ENCODE data around the gene UBE2S. TPM values are rescaled to one million over a fixed set of nuclear protein-coding genes. Genes with fewer than 3 reads are reported as not detected.

UBE2S gene
- total and polyA plus RNA-seq, 2 of the 8 experiments (the other 6 are each of a cell fraction or from before 2014, with no cell fraction given), result 398 to 530 TPM

- Histone ChIP-seq H4K20me1 (replicated peaks in 1 of 2; ENCODE audit: control insufficient read depth in 1 of 2, insufficient read depth in 2 of 2, low read length in 2 of 2) (no peaks in the 10 kb centered on the region), H3K4ac (replicated peaks; ENCODE audit: insufficient read length, low read depth, low read length) (no peak overlapping the region), H3K36me3 (ENCODE audit: control insufficient read depth in 2 of 4, insufficient read depth in 4 of 4, low read length in 3 of 4) (no peaks in the 10 kb centered on the region), H3K4me3 (ENCODE audit: extremely low read depth in 1 of 4, insufficient read depth in 2 of 4, low read depth in 3 of 4, low read length in 4 of 4) (no peak overlapping the region), H3K23ac (ENCODE audit: insufficient read length) (no peak overlapping the region), H3K4me1 (replicated peaks in 1 of 4; ENCODE audit: control insufficient read depth in 3 of 4, insufficient read depth in 4 of 4, low read length in 3 of 4) (peaks cover 0 to 3% (median 0%) of the 10 kb centered on the region in 4 experiments; a peak in 1 of 7 replicates), H2BK120ac (replicated peaks; ENCODE audit: low read depth, low read length) (no peak overlapping the region), H2BK12ac (ENCODE audit: low read depth, low read length) (no peak overlapping the region), H2BK20ac (ENCODE audit: low read length) (no peak overlapping the region), H3K9ac (replicated peaks in 1 of 4; ENCODE audit: extremely low read depth in 1 of 4, low read depth in 3 of 4, low read length in 3 of 4) (no peak overlapping the region), H2AK5ac (ENCODE audit: low read depth, low read length) (no peak overlapping the region), H3K9me3 (ENCODE audit: insufficient read depth in 2 of 2, low read depth in 1 of 2, low read length in 1 of 2) (0 out of 4 replicates have a peak, but pooled peaks cover 0 to 4% of the 10 kb centered on the region in 2 experiments), H3K79me1 (ENCODE audit: low read depth, low read length) (no peaks in the 10 kb centered on the region), H4K5ac (ENCODE audit: insufficient read length, low read depth, low read length) (no peak overlapping the region), H3K23me2 (ENCODE audit: low read depth, low read length) (no peaks in the 10 kb centered on the region; the same call in 1 of the 2 replicates), H3K14ac (ENCODE audit: insufficient read length) (no peak overlapping the region), H3K4me2 (ENCODE audit: insufficient read depth in 1 of 2, low read depth in 2 of 2, low read length in 2 of 2) (no peak overlapping the region), H3K79me2 (ENCODE audit: control insufficient read depth in 1 of 2, insufficient read depth in 2 of 2, low read length in 2 of 2) (no peaks in the 10 kb centered on the region), H4K91ac (replicated peaks; ENCODE audit: insufficient read length, low read length) (no peak overlapping the region), H3K18ac (ENCODE audit: extremely low read depth, low read length) (no peak overlapping the region), H3K27me3 (replicated peaks in 1 of 4; ENCODE audit: control insufficient read depth in 3 of 4, extremely low read depth in 1 of 4, insufficient read depth in 3 of 4, low read length in 3 of 4) (peaks cover 0 to 2% (median 0%) of the 10 kb centered on the region in 4 experiments; a peak in 1 of 7 replicates), H2AFZ (ENCODE audit: low read length) (no peak overlapping the region), H4K8ac (ENCODE audit: extremely low read depth, insufficient read depth, low read length) (no peak overlapping the region), H2BK15ac (ENCODE audit: low read length) (no peak overlapping the region), H2BK5ac (ENCODE audit: low read depth, low read length) (no peak overlapping the region), H3K27ac (ENCODE audit: low read depth, low read length) (no peak overlapping the region), H3K56ac (replicated peaks; ENCODE audit: insufficient read length, low read depth, low read length) (no peak overlapping the region)
- CTCF ChIA-PET (ENCODE audit: partially characterized antibody), result interaction anchor here (1.0 to 1.6 kb wide), 4 partner anchors 60 to 260 kb away, joined by 3 to 4 read pairs (median 4); partner anchors contain the start of gene DNAAF3
- WGBS, 2 experiments (ENCODE audit: extremely low coverage in 1 of 2, insufficient coverage in 1 of 2, insufficient read length in 1 of 2, insufficient replicate concordance in 2 of 2, low coverage in 1 of 2, low lambda C conversion rate in 2 of 2, missing lambda C conversion rate in 1 of 2), result 93% methylated on average over 2 of the region's 2 CpGs; no CpG with 5 or more reads in 1 of the 2 experiments
- POLR2A ChIA-PET (ENCODE audit: partially characterized antibody), result interaction anchor here (0.7 to 34.6 kb wide), 2 partner anchors 31 to 222 kb away, joined by 4 to 874 read pairs; partner anchors contain the start of genes RPL28, TMEM238 and UBE2S
- FAIRE-seq, result no peak
- DNase-seq (ENCODE audit: low read depth in 1 of 2, low spot score in 2 of 2), result no peak
- TF ChIP-seq MAFK (IDR thresholded peaks at IDR 0.05; ENCODE audit: low read depth, low read length) (no peak), EP300 (IDR thresholded peaks at IDR 0.05; ENCODE audit: borderline replicate concordance in 1 of 2, low read depth in 2 of 2, low read length in 2 of 2) (no peak), SIX5 (IDR thresholded peaks at IDR 0.05; ENCODE audit: low read depth, low read length) (no peak), CREB1 (IDR thresholded peaks at IDR 0.05) (no peak), TBP (IDR thresholded peaks at IDR 0.05; ENCODE audit: low read depth, low read length) (no peak), PHF8 (conservative IDR thresholded peaks at IDR 0.05; ENCODE audit: low read depth, low read length) (no peak), RXRA (IDR thresholded peaks at IDR 0.05; ENCODE audit: insufficient read depth, low read depth, low read length) (no peak), CHD1 (IDR thresholded peaks at IDR 0.05; ENCODE audit: low read depth, low read length) (no peak)
These were observed 18.5 kb upstream of the UBE2S start for GRCh38 chr19:55426042-55426441.

All from H1 (cell line).